ENCODE results near the gene ZP3. TPM values are rescaled to one million over a fixed set of nuclear protein-coding genes. Genes with fewer than 3 reads are reported as not detected.

ZP3 gene
- total RNA-seq, 2 donors from 2014 or later = 0.39 to 8.4 TPM

Other genes starting within 250 kb of the ZP3 start
- gene SRRM3, start 223.1 kb upstream of the ZP3 start, total RNA-seq = not detected
- 10 to 100 TPM; 13.3 to 30.3 TPM for gene HSPB1, start 122.3 kb upstream of the ZP3 start, total RNA-seq
- 100 to 1,000 TPM; 115 to 154 TPM for gene YWHAG, start 66.0 kb upstream of the ZP3 start, total RNA-seq
- under 1 TPM; 0.24 to 0.47 TPM for gene SSC4D, start 15.3 kb upstream of the ZP3 start, total RNA-seq
- 10 to 100 TPM; 34.3 to 36.5 TPM for gene DTX2, start 36.8 kb downstream of the ZP3 start, total RNA-seq
- gene UPK3B, start 85.6 kb downstream of the ZP3 start, total RNA-seq = 1 to 10 TPM; 1.6 to 5.0 TPM
- under 1 TPM; 0.36 to 0.76 TPM for gene SPDYE16, start 118.3 kb downstream of the ZP3 start, total RNA-seq
- gene POMZP3, start 202.3 kb downstream of the ZP3 start, total RNA-seq = 10 to 100 TPM; 12.9 to 14.9 TPM

Measured in natural killer cell treated with Interleukin-12 subunit alpha and Interleukin-12 subunit beta and Interleukin-15 and Interleukin-18, amount 100 ng/mL, for 72 hours (primary cell).